H1 (cell line): ENCODE data around the gene RIMBP2. TPM values are rescaled to one million over a fixed set of nuclear protein-coding genes. Genes with fewer than 3 reads are reported as not detected.

Experiments used
- JUN ChIP-seq: IDR thresholded peaks from 2 replicates; pipeline ENCODE4 v1.6.1; 2011; ENCODE audit warnings: low read depth, mild to moderate bottlenecking, improper control_type of control experiment, low read length
- KDM4A ChIP-seq: IDR thresholded peaks from one replicate; pipeline ENCODE4 v1.7.1; 2012; ENCODE audit warnings: low read depth, mild to moderate bottlenecking, moderate library complexity, low read length, inconsistent platforms; ENCODE audit not compliant: severe bottlenecking
- RAD21 ChIP-seq, 2 experiments: IDR thresholded peaks in 1 of 2; conservative IDR thresholded peaks in 1 of 2; 2 replicates each; pipeline ENCODE4 v1.6.1; 2011; ENCODE audit warnings: low read depth in 2 of 2, low read length in 2 of 2, improper control_type of control experiment in 1 of 2, inconsistent platforms in 1 of 2, mild to moderate bottlenecking in 1 of 2, moderate library complexity in 1 of 2
- polyA plus RNA-seq, 7 experiments: library from polyadenylated mRNA; depleted of rRNA in 3 of 7; stranded (reverse) in 5 of 7; unstranded in 2 of 7; fragments of >200 nt in 5 of 7; fragments of 200-250 nt in 2 of 7; gene quantifications; 1 replicate in 5 of 7; 2 replicates in 1 of 7; 4 replicates in 1 of 7; pipeline versions ENCODE4 v1.2.1 to v1.2.3, GENCODE V29; 2011 to 2013; ENCODE audit warnings: missing spikeins in 2 of 7, mixed read lengths in 2 of 7
- total RNA-seq: library from RNA; stranded (reverse); fragmentation: NEBNext Ultra II Directional; extraction: Animal tissue kit (Norgen Biotek cat#: 25700); gene quantifications from 2 replicates; pipeline ENCODE4 v1.2.1, GENCODE V29; 2021

RIMBP2 gene
- total and polyA plus RNA-seq, 2 of the 8 experiments (the other 6 are each of a cell fraction or from before 2014, with no cell fraction given): 0.18 to 0.65 TPM

DNA sequence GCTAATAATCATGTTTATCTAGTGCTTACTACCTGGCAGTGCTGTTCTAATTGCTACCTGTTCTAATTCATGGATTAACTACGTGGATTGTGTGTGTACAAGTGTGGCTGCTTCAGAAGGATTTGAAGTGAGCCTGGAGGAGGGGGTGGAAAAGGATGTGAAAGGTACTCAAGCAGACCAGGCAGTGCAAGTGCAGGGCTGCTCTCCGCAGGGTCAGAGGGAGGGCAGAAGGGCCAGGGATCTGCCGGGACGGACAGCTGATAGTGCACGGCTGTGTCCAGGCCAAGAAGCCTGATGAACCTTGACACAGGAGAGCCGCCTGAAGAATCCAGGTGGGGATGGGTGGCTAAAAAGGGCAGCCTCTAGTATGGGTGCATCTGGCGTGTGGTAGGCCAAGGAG, 349.9 kb downstream of the RIMBP2 start (continued):
- TF ChIP-seq JUN (no peak), KDM4A (no peak), RAD21 (IDR thresholded peaks at IDR 0.05 in 1 of 2, conservative IDR thresholded peaks at IDR 0.05 in 1 of 2; ENCODE audit: low read depth in 2 of 2, low read length in 2 of 2) (no peak)
